NCI-H82 treated with DMSO at 0.1 percent for 48 hours (cell line): ENCODE results near the gene LRRC1.
A peak's percentile ranks its signal among the peaks of the same experiment; 100 is the strongest.

Experiments
- DNase-seq: peaks from one replicate; lab custom pipeline; 2025; ENCODE audit not compliant: unreplicated experiment; lab: John Stamatoyannopoulos, UW

The LRRC1 gene

DNA sequence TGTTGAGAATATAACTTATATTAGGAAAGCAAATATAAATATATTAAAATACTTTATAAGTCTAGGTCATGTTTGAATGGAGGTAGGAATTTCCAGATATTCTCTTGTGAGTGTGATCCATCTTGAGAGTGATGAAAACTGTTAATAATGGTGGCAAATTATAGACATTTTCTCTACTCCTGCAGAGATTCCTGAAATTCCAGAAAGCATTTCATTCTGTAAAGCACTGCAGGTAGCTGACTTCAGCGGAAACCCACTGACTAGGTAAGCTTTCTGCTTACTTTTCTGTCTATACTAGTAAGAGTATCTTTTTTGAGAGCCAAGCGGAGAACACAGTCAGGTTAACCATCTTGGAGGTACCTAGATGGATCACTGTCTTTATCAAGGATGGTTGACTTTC lies 84.0 kb downstream of the LRRC1 start:
- DNase-seq, result no peak

GRCh38 chr6:53879608-53880007 lies 84.8 kb downstream of the LRRC1 start:
- DNase-seq, result no peak

- DNase-seq, result no peak
Measured at GRCh38 chr6:53887316-53887715, 92.5 kb downstream of the LRRC1 start.

DNA sequence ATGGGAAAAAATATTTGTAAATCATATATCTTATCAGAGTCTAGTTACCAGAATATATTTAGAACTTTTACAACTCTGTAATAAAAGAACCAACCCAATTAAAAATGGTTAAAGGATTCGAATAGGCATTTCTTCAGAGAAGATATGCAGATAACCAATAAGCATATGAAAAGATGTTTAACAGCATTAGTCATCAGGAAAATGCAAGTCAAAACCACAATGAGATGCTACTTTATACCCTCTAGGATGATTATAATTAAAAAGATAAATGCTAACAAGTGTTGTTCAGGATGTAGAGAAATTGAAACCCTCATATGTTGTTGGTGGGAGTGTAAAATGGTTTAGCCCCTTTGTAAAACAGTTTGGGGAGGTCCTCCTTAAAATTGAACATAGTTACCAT lies 94.1 kb downstream of the LRRC1 start:
- no peak for DNase-seq

GRCh38 chr6:53889365-53889764 lies 94.6 kb downstream of the LRRC1 start:
- no peak for DNase-seq

- DNase-seq, result no peak
Measured at GRCh38 chr6:53892707-53893106, 97.9 kb downstream of the LRRC1 start.

DNA sequence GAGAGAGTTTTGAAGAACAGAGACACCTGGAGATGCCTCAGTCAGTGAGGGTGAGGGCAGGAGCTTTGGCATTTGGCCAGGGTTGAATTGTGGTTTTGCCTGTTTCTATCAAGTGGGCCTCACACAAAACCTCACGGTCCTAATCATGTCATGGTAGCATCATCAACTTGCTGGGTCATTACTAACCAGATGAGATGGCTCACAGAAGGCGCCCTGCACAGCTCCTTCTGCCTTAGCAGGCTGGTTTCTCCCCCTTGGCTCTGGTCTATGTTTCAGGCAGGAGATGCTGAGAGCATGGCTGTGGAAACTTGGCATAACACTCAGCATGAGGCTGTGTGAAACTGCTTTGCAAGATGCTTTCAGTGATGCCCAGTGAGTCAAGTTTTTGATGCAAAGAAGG lies 99.3 kb downstream of the LRRC1 start:
- DNase-seq, result peak; percentile 20

- DNase-seq, result no peak
Measured at GRCh38 chr6:53896196-53896595, 101.4 kb downstream of the LRRC1 start.

DNA sequence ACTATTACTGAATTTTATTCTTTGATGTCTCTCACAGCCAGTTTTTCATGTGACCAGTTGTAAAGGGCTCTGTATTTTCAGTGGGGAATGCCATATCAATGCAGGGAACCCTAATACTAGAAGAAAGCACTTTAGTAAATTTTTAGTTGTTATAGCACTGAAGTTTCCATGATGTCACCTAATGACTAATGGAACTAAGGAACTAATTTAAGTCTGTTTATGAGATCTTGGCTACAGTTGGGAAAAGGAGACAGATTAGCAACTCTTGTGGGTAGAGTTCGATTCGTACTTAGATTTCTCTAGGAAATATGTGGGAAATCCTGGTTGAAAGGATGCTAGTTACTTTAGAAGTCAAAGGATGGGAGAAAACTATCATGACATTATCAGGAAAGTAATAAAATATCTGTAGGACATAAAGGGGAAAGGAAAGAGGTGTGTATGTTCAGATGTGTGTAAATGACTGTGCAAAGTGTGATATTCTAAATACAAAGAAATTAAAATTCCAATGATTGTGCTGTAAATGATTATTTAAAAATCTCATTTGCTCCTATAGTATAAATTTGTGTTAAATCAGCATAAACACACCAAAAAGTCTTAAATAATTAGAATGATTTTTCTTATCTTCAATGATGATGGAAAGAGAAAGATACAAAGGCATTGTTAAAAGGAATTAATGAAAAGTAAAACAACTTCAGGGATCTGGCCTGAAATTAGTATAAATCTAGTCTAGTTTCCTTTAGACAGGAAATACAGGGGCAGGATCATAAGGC lies 103.4 kb downstream of the LRRC1 start:
- no peak for DNase-seq

DNA sequence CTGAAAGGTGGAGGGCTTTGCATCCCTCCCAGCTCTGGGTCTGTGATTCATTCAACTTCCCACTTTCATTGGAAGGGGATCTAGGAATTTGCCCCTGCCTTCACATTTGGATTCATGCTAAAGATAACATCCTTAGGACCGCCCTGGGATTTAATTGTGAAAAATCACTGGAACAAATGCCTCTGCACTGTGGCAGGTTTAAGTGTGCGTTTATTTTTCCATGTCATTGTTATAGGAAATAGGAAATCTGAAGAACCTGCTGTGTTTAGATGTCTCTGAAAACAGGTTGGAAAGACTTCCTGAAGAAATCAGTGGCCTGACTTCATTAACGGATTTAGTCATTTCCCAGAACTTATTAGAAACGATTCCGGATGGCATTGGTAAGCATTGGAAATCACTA lies 104.7 kb downstream of the LRRC1 start:
- DNase-seq, result no peak

DNA sequence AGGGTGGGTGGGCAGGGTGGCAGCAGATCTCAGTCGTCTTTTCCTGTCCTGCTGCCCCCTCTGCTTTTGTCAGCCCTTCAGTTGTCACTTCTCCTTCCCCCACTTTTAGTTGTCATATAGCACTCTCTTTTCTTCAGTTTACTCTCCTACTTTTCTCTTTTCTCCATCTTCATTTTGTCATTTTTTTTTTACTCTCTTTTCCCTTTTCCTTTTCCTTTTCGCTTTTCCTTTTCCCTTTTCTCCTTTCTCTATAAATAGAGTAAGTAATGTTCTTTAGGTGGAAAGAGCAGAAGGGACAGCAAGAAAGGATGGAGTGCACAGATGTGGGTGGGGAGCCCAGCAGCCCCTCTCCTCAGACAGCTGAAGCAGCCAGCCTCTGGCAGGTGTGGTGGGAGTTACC lies 108.6 kb downstream of the LRRC1 start:
- DNase-seq, result no peak

DNA sequence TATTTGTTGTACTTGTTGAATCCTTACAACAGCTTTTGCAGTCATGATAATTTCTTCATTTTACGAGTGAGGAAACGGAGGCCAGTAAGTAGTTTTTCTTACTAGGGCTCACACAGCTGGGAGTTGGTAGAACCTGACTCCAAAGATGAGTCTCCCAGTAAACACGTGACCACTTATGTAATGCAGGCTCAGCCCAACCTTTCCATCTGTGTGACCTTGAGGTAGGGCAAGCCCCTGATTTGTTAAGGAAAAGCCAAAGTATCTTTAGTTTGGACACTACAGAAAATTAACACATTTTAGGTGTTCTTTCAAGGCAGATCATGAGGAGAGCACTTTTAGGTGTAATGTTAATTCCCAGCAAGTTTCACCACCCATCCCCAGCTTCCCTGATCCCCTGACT lies 111.3 kb downstream of the LRRC1 start:
- no peak for DNase-seq

GRCh38 chr6:53906842-53907241 lies 112.0 kb downstream of the LRRC1 start:
- no peak for DNase-seq

GRCh38 chr6:53910834-53911233 lies 116.0 kb downstream of the LRRC1 start:
- no peak for DNase-seq

- DNase-seq, result no peak
Measured at GRCh38 chr6:53912661-53913060, 117.9 kb downstream of the LRRC1 start.

- no peak for DNase-seq
Measured at GRCh38 chr6:53913286-53913685, 118.5 kb downstream of the LRRC1 start.

- DNase-seq, result no peak
Measured at GRCh38 chr6:53915026-53915691, 120.4 kb downstream of the LRRC1 start.

DNA sequence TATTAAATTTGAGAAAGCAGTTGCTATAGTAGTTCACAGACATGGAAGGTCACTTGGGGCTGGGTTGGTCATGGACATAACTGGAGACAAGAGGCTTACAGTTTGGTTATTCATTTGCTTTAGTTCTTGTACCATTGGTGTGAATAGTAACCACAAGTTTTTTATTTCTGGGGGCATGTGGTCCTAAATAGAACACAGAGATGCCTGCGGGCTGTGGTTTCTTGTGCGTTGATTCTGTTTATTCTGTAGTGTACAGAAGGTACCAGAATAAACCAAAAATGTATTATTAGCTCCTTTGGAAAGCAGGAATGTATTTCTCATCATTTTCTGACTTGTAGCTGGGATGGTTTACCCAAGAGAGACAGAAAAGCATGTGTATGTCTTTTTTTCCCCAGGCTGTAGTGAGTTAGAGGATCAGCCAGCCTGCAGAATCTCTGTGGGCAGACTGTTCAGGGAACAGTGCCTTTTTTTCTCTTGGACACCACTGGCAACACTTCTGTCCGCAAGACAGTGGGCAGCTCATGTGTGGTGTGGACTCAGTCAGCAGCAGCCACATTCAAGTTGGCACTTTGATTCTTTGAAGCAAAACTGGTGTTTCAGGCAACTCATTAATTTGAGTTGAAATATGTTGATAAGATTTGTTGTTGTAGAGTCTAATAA lies 122.1 kb downstream of the LRRC1 start:
- no peak for DNase-seq

DNA sequence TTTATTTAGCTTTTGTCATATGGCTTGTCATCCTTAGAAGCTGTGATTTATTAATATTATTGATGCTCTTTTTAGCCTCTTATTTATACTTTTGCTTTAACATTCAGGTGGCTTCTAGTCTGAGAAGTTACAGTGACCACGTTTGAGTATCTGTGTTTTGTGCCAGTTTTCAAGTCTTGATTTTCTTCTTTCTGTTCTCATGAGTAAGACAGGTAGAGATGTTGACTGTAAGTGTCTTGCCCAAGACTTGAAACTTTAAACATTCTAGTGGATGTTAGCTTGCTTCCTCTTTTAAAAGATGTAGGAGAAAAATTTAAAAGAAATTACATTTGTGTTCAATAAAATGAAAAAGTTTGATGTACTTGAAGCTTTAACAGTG lies 122.6 kb downstream of the LRRC1 start:
- no peak for DNase-seq

DNA sequence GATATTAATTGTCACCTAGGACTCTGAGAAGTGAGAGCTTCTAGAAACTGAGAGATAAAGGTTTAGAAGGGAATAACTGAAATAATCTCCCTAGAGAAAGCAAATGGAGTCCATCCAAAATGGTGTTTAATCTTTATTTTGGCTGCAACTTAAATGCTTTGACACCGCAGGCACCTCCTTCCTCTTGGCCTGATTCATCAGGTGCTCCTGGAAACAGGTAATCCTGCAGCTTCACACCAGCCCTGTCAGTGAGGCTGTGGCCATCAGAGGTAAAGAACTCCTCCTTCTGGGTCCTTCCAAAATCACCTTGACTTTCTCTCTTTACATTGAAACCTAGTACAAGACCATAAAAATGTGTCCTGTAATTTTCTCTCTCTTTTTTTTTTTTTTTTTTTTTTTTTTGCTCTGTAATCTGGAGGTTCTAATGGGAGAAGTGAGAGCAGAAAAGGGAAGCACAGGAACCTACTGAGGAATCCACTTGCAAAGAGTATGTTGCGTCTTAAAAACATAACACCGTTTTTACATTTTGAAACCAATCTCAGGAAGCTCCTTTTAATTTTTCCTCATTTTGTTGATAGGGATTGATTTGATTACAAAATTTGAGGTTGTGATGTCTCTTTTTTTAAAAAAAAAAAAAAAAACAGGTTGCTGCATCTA lies 124.2 kb downstream of the LRRC1 start:
- DNase-seq, result no peak

GRCh38 chr6:53919881-53920360 lies 125.1 kb downstream of the LRRC1 start:
- no peak for DNase-seq

- no peak for DNase-seq
Measured at GRCh38 chr6:53920881-53921280, 126.1 kb downstream of the LRRC1 start.
